AG04450 (cell line): ENCODE data around the gene LHX3. TPM values are rescaled to one million over a fixed set of nuclear protein-coding genes. Genes with fewer than 3 reads are reported as not detected.

Experiments
- CTCF ChIA-PET: fragments of 300-600, 350-600 bp; formaldehyde crosslinking; extraction: SDS; loops from one replicate; lab custom pipeline; 2022; ENCODE audit warnings: antibody characterized with exemption, inconsistent platforms; lab: Charles Lee
- POLR2A ChIA-PET: fragments of 350-600 bp; formaldehyde crosslinking; extraction: SDS; loops from one replicate; lab custom pipeline; 2021; ENCODE audit warnings: antibody characterized with exemption, inconsistent platforms; lab: Yijun Ruan, JAX
- DNase-seq: peaks from one replicate; pipeline ENCODE4 v3.0.0-alpha.2; 2011; ENCODE audit warnings: low read depth, low spot score
- H3K27ac ChIP-seq: one replicate; pipeline ENCODE4 v1.5.1; 2012; ENCODE audit warnings: low read depth, low read length, control low read depth
- H3K27me3 ChIP-seq: one replicate; pipeline ENCODE4 v1.6.0; 2012; ENCODE audit warnings: low read length; ENCODE audit not compliant: control insufficient read depth, insufficient read depth
- H3K4me3 ChIP-seq: 2 replicates; pipeline ENCODE4 v1.5.1; 2011; ENCODE audit warnings: mild to moderate bottlenecking, low read depth, low read length, control low read depth
- H3K9me3 ChIP-seq: 2 replicates; pipeline ENCODE4 v1.5.1; 2012; ENCODE audit warnings: low read length; ENCODE audit not compliant: control insufficient read depth, insufficient read depth
- polyA plus RNA-seq: library from polyadenylated mRNA; depleted of rRNA; stranded (reverse); fragments of >200 nt; gene quantifications from 2 replicates; pipeline ENCODE4 v1.2.3, GENCODE V29; 2011
- TF ChIP-seq, protein P1 (sequence below): IDR thresholded peaks from 2 replicates; pipeline ENCODE4 v1.5.1; 2011; ENCODE audit warnings: low read depth, low read length, control low read depth, inconsistent platforms

Gene LHX3
- polyA plus RNA-seq, 1 experiment, result not detected

DNA sequence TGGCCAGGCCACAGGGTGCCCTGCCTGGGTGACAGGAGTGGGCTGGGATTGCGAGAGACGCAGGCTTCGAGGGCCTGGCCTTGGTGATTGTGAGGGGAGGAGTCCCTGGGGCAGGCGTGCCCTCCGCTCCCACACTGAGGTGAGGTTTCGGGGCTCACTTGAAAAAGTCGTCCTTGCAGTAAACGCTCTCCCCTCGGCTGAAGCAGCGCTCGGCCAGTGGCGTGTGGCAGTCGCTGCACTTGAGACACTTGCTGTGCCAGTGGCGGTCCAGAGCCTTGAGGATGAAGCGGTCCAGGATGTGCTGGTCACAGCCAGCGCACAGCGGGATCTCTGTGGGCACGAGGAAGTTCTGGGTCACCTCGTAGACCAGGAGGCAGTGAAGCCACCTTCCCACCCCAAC, 4.5 kb downstream of the LHX3 start:
- no peaks in the 10 kb centered on the region; the same call in 1 of the 2 replicates for H3K9me3 ChIP-seq
- no peak overlapping the region for H3K4me3 ChIP-seq
- POLR2A ChIA-PET, result no interaction called here
- DNase-seq, result no peak
- H3K27me3 ChIP-seq, result peaks cover 79% of the 10 kb centered on the region
- TF ChIP-seq, protein P1, sequence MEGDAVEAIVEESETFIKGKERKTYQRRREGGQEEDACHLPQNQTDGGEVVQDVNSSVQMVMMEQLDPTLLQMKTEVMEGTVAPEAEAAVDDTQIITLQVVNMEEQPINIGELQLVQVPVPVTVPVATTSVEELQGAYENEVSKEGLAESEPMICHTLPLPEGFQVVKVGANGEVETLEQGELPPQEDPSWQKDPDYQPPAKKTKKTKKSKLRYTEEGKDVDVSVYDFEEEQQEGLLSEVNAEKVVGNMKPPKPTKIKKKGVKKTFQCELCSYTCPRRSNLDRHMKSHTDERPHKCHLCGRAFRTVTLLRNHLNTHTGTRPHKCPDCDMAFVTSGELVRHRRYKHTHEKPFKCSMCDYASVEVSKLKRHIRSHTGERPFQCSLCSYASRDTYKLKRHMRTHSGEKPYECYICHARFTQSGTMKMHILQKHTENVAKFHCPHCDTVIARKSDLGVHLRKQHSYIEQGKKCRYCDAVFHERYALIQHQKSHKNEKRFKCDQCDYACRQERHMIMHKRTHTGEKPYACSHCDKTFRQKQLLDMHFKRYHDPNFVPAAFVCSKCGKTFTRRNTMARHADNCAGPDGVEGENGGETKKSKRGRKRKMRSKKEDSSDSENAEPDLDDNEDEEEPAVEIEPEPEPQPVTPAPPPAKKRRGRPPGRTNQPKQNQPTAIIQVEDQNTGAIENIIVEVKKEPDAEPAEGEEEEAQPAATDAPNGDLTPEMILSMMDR, result no peak
- CTCF ChIA-PET, result no interaction called here
- H3K27ac ChIP-seq, result no peak overlapping the region

DNA sequence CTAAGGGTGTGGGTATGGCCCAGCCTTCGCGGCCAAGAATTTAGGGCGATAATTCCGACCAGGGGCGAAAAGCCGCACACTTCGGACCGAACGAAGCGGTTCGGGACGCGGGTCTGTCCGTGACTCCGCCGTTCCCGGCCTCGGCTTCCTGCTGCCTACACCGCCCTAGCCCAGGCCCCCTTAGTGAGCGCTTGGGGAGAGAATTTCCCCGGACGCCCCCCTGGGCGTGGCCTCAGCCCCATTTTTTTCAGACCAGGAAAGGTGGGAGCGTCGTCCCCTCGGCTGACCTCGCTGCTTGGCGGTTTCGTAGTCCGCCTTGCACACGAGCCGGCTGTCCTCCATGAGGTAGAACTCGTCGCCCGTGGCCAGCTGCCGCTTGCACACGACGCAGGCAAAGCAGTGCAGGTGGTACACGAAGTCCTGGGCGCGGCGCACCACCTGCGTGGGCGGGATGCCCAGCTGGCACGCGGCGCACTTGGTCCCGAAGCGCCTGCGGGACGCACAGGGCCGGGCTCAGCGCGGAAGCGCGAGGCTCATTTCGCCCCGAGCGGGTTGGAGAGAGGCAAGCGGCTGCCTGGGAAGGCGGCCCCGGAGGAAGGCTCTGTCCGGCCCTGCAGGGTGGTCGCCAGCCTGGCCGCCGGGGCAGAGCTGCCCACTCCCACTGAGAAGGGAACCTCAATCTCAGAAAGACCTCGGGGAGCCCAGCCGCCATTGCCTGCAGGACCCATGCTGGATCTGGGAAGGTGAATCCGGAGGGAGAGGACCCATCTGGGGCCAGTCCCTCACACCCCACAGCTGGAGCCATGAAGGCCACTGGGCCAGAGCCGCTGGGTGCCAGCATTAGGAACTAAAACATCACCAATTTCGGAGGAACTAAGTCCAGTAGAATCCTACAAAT, 5.3 kb downstream of the LHX3 start:
- Histone ChIP-seq H3K4me3 (no peak overlapping the region), H3K9me3 (no peaks in the 10 kb centered on the region; the same call in 1 of the 2 replicates), H3K27me3 (peaks cover 83% of the 10 kb centered on the region), H3K27ac (no peak overlapping the region)
- ChIA-PET POLR2A (no interaction called here), CTCF (no interaction called here)
- no peak for DNase-seq
- TF ChIP-seq, protein P1, result no peak

DNA sequence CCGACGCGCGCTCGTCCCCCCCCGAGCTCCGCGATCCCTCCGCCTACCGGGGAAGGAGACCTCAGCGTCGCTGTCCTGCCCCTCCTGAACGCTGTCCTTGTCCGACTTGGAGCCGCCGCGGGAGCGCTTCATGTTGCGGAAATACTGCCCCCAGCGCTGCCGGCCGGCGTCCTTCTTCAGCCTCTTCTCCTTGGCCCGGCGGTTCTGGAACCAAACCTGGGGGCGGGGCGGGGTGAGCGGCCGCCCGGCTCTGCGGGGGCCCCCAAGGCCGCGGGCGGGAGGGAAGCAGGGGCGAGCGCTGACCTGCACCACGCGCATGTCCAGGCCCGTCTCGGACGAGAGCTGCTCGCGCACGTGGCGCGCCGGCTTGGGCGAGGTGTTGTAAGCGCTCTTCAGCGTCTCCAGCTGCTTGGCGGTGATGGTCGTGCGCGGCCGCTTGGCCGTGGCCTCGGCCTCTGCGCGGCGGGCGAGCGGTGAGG, 6.3 kb downstream of the LHX3 start:
- Histone ChIP-seq H3K4me3 (no peak overlapping the region), H3K9me3 (no peaks in the 10 kb centered on the region; the same call in 1 of the 2 replicates), H3K27me3 (peaks cover 82% of the 10 kb centered on the region), H3K27ac (no peak overlapping the region)
- ChIA-PET POLR2A (interaction anchor here (0.5 kb wide), 1 partner anchor 147 kb away, joined by 4 read pairs; no protein-coding TSS in a partner anchor), CTCF (interaction anchor here (0.6 kb wide), 1 partner anchor 1467 kb away, joined by 3 read pairs; no protein-coding TSS in a partner anchor)
- TF ChIP-seq, protein P1, result no peak
- DNase-seq, result no peak

DNA sequence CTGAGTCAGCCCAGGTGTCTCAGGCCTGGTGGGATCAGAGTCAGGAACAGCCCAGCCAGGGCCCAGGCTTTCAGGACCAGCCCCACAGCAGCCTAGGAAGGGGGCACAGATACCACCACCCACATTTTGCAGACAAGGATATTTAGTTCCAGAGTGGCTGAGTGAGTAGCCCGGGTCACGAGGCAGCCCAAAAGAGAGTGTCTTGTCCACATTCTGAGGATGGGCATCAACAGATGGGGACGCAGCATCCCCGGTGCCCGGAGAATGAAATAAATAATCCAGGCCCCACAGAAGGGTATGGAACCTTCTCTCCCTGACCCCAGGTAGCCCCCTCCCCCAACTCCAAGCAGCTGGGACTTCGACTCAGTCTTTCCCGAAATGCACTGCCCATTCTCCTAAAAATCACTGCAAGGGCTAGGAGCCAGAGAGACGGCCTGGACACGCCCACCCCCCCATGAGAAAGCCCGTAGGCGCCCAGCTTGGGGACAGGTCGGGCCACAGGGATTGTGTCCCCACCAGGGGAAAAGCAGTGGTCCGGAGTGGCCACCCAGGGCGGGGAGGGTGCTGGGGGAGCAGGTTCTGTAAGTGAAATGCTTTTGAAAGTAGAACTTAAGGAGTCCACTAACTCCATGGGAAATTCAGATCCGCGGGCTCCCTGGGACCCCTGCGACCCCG, 6.9 kb downstream of the LHX3 start:
- TF ChIP-seq, protein P1, result no peak
- no peak overlapping the region for H3K27ac ChIP-seq
- no peak overlapping the region for H3K4me3 ChIP-seq
- peaks cover 80% of the 10 kb centered on the region for H3K27me3 ChIP-seq
- H3K9me3 ChIP-seq, result no peaks in the 10 kb centered on the region; the same call in 1 of the 2 replicates
- CTCF ChIA-PET, result interaction anchor here (0.6 kb wide), 1 partner anchor 1467 kb away, joined by 3 read pairs; no protein-coding TSS in a partner anchor
- POLR2A ChIA-PET, result interaction anchor here (0.5 kb wide), 1 partner anchor 146 kb away, joined by 4 read pairs; no protein-coding TSS in a partner anchor
- DNase-seq, result no peak
